ENCODE data around the gene VWA8.

GRCh38 chr13:41762796-41763195 is 198.1 kb downstream of the VWA8 start:
- TF ChIP-seq EP300 (IDR thresholded peaks at IDR 0.05) (no peak), CTCF (IDR thresholded peaks at IDR 0.05) (no peak), POLR2A (IDR thresholded peaks at IDR 0.05; ENCODE audit: low read depth) (no peak)
